OCI-LY3 (cell line): ENCODE results near the gene SH2B3.

Source experiments
- CTCF ChIP-seq: fragments of 200-600, 300-600 bp; sonication (generic); IDR thresholded peaks from 2 replicates; pipeline ENCODE4 v1.5.1; 2014; ENCODE audit warnings: antibody characterized with exemption, low read length, low read depth
- EZH2phosphoT487 ChIP-seq: fragments of 200-600 bp; shearing (Covaris generic); IDR thresholded peaks from 2 replicates; pipeline ENCODE4 v1.6.1; 2018; ENCODE audit warnings: antibody characterized with exemption, mixed run types, low read depth

DNA sequence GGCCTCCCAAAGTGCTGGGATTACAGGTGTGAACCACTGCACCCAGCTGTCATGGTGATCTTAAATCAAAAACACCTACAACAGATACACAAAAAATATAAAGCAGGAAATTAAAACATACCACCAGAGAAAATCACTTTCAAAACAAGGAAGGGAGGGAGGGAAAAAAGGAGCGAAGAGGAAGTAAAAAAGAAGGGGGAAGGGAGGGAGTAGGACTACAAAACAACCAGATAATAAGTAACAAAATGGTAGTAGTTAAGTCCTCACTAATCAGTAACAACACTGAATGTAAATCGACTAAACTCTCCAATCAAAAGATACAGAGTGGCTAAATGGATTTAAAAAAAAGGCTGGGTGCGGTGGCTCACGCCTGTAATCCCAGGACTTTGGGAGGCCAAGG is 89.0 kb downstream of the SH2B3 start:
- no peak for TF ChIP-seq CTCF
- TF ChIP-seq EZH2phosphoT487, result no peak
